Fibroblast of skin of right biceps (primary cell): ENCODE data around the gene SLC24A4.
"Not testable (repeated sequence)": the region's sequence is repeated elsewhere in the genome, so short reads cannot be mapped to it uniquely, and the experiment has no call there.

Experiments
- DNase-seq: peaks from one replicate; pipeline ENCODE4 v3.0.0-alpha.2; 2013

SLC24A4 gene

GRCh38 chr14:92372230-92372629, 49.3 kb downstream of the SLC24A4 start:
- no peak for DNase-seq

- DNase-seq = no peak
These were observed 50.4 kb downstream of the SLC24A4 start for GRCh38 chr14:92373336-92373735.

GRCh38 chr14:92380131-92380530, 57.2 kb downstream of the SLC24A4 start:
- no peak for DNase-seq

- DNase-seq = no peak
These were observed 57.6 kb downstream of the SLC24A4 start for GRCh38 chr14:92380582-92380981.

- no peak for DNase-seq
These were observed 59.7 kb downstream of the SLC24A4 start for GRCh38 chr14:92382677-92383076.

GRCh38 chr14:92383805-92384204, 60.8 kb downstream of the SLC24A4 start:
- DNase-seq = no peak

- no peak for DNase-seq
These were observed 61.6 kb downstream of the SLC24A4 start for GRCh38 chr14:92384461-92385133.

- DNase-seq = no peak
These were observed 62.6 kb downstream of the SLC24A4 start for GRCh38 chr14:92385561-92385960.

- DNase-seq = no peak
These were observed 63.2 kb downstream of the SLC24A4 start for GRCh38 chr14:92386165-92386564.

GRCh38 chr14:92386637-92387036, 63.7 kb downstream of the SLC24A4 start:
- no peak for DNase-seq

- no peak for DNase-seq
These were observed 64.6 kb downstream of the SLC24A4 start for GRCh38 chr14:92387578-92387977.

GRCh38 chr14:92389598-92390158, 66.7 kb downstream of the SLC24A4 start:
- no peak for DNase-seq

- DNase-seq = no peak
These were observed 68.8 kb downstream of the SLC24A4 start for GRCh38 chr14:92391726-92392125.

GRCh38 chr14:92392711-92393110, 69.7 kb downstream of the SLC24A4 start:
- no peak for DNase-seq

GRCh38 chr14:92397150-92397952, 74.4 kb downstream of the SLC24A4 start:
- peak; percentile 69 for DNase-seq

GRCh38 chr14:92397953-92398564, 75.1 kb downstream of the SLC24A4 start:
- DNase-seq = no peak

GRCh38 chr14:92398888-92399636, 76.1 kb downstream of the SLC24A4 start:
- no peak for DNase-seq

GRCh38 chr14:92400579-92401444, 77.8 kb downstream of the SLC24A4 start:
- no peak for DNase-seq

- no peak for DNase-seq
These were observed 78.6 kb downstream of the SLC24A4 start for GRCh38 chr14:92401561-92401960.

- DNase-seq = not testable (repeated sequence)
These were observed 79.5 kb downstream of the SLC24A4 start for GRCh38 chr14:92402500-92402899.

- no peak for DNase-seq
These were observed 81.1 kb downstream of the SLC24A4 start for GRCh38 chr14:92404018-92404417.

GRCh38 chr14:92404421-92404820, 81.5 kb downstream of the SLC24A4 start:
- no peak for DNase-seq
